HG03095 (cell line): ENCODE measurements around the gene TIMM23.
A peak's percentile ranks its signal among the peaks of the same experiment; 100 is the strongest.
"Not testable (repeated sequence)": the region's sequence is repeated elsewhere in the genome, so short reads cannot be mapped to it uniquely, and the experiment has no call there.

Experiments
- ATAC-seq: cut with Tn5 transposase; IDR thresholded peaks from one replicate; pipeline ENCODE4 v1.9.1; 2021; ENCODE audit warnings: moderate library complexity; ENCODE audit not compliant: unreplicated experiment

Gene TIMM23, protein sequence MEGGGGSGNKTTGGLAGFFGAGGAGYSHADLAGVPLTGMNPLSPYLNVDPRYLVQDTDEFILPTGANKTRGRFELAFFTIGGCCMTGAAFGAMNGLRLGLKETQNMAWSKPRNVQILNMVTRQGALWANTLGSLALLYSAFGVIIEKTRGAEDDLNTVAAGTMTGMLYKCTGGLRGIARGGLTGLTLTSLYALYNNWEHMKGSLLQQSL

DNA sequence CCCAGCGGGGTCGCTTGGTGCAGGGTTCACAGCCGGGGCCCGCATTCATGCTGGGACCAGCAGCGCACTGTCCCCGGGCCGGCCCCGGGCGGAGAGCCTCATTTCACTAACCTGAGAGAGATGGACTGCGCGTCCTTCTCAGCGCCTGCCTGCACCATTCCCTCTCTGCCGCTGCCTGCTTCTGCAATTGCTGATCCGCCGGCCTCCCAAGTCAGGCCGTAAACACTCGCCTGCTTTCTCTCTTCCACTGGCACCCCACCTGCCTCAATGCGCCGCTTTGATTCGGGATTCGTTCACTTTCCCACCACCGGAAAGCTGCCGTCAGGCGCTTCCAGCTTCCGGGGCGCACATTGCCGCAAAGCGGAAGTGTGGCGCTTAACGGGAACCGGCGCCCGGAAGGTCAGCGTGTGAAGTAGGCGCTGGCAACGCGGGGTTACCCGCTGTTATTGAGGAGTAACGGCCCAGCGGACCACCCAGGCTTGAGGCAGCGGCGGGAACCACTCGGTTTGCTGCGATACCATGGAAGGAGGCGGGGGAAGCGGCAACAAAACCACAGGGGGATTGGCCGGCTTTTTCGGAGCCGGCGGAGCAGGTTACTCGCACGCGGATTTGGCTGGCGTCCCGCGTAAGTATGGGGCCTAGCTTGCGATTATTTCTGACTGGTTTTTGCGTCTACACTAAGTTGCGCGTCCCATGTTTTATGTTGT is at the start of gene TIMM23:
TSS of gene TIMM23 (plus strand) at position 384 of the 707 bp plus-strand sequence. CDS start at position 520, 136 bp downstream.
- ATAC-seq: peak; percentile 67

DNA sequence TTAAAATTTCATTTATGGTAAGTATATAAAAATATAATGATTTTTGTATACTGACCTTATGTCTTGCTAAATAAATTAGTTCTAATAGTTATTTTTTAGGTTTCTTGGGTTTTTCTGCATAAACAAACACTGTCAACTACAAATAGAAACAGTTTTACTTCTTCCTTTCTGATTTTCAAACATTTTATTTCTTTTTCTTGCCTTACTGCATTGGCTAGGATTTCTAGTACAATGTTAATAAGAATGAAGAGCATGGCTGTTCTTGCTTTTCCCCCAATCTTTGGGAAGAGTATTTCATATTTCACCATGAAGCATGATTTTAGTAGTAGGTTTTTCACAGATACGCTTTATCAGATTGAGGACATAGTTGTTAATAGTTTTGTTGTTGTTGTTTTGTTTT is 45.5 kb upstream of the TIMM23 start:
- ATAC-seq: not testable (repeated sequence)

- ATAC-seq: not testable (repeated sequence)
These were observed 41.0 kb upstream of the TIMM23 start for GRCh38 chr10:45931305-45931704.

DNA sequence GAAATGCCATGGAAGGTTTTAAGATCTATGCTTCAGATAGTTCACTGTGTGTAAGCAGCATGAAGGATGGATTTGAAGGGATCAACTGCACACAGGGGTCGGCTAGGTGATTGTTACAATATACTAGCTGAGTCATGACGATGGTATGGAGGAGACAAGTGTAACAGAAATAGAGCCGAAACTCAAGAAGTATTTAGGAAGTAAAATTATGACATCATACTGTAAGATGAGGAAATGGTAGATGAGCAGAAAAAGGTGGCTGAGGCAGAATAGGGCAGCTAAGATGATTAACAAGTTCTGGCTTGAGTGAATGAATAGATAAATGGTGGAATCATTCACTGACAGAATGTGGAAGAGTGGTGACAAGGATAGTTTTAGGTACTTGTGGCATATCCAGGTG is 37.5 kb upstream of the TIMM23 start:
- not testable (repeated sequence) for ATAC-seq

GRCh38 chr10:45939176-45939697 is 33.1 kb upstream of the TIMM23 start:
- not testable (repeated sequence) for ATAC-seq

GRCh38 chr10:45941196-45941595 is 31.1 kb upstream of the TIMM23 start:
- not testable (repeated sequence) for ATAC-seq

DNA sequence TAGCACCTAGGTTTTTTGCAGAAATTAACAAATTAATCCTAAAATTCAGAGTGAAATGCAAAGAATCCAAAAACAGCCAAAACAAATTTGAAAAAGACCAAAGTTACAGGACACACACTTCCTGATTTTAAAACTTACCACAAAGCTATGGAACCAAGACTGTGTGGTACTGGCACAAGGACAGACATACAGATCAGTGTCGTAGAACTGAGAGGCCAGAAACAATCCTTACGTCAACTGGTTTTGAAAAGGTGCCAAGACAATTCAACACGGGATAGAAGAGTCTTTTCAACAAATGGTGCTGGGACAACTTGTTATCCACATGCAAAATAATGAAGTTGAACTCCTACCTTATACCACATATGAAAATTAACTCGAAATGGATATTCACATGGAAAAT is 26.8 kb upstream of the TIMM23 start:
- not testable (repeated sequence) for ATAC-seq

GRCh38 chr10:45947363-45947762 is 24.9 kb upstream of the TIMM23 start:
- not testable (repeated sequence) for ATAC-seq

DNA sequence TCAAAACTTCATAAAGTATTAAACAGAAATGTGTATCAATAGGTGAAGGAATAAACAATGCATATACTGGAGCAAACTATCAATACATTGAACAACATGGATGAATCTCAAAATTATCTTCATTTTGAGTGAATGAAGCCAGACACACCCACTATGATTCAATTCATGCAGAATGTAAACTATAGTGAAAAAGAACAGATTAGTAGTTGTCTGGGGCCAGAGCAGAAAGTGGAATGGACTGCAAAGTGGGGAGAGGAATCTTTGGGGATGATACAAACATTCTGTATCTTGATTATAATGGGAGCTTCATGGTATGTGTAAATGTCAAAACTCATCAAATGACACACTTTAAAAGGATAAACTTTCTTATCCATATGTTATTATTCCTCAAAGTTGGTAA is 23.5 kb upstream of the TIMM23 start:
- ATAC-seq: not testable (repeated sequence)

- not testable (repeated sequence) for ATAC-seq
These were observed 17.9 kb upstream of the TIMM23 start for GRCh38 chr10:45954367-45954766.

DNA sequence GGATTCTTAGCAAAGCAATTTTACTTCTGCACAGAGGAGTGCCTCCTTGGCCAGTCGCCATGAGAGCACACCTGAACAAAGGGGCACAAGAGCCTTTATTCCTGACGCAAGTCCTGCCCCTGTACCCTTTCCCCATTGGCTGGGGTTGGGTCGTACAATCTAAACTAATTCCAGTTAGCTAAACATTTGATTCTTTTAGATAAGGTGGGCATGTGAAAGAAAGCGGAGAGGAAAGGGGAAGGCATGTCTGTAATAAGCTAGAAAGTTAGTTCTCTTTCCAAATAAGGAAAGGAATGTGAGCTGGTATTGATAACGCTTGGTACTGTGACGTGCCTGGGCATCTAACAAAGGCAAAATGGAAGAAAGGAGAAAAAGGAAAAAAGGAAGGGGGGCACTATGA is 15.7 kb upstream of the TIMM23 start:
- ATAC-seq: not testable (repeated sequence)

GRCh38 chr10:45957928-45958327 is 14.4 kb upstream of the TIMM23 start:
- ATAC-seq: not testable (repeated sequence)

DNA sequence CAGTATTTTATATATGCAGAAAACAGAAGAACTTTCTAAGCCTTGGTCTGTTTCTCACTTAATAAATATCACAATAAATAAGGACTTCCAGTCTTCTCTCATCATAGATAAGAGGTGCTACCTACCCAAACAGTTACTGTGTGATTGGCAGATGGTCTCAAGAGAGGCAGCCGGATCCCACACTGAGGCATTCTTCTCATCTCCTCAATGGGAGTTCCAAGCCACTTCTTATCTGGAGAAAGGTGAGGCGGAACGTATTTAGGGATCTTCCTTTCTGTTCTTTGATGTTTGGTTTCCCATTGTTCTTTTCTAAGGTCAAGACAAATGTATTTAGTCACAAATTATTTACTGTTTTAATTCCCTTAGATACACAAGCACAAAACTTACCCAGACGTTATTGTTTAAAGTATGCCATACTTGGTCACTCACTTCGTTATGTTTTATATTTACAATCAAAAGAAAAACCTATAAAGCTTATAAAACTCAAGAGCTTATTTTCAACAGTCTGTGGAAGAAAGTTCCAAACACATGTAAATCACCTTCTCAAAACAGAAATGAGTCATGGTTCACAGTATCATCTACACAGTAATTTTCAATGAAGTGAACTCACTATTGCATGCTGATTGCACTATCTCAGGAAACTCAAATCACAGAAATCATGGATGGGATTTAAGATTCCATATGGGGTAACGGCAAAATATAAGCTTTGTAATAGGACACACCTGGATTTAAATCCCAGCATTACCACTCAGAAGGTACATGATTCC is 9.4 kb upstream of the TIMM23 start:
- ATAC-seq: not testable (repeated sequence)

DNA sequence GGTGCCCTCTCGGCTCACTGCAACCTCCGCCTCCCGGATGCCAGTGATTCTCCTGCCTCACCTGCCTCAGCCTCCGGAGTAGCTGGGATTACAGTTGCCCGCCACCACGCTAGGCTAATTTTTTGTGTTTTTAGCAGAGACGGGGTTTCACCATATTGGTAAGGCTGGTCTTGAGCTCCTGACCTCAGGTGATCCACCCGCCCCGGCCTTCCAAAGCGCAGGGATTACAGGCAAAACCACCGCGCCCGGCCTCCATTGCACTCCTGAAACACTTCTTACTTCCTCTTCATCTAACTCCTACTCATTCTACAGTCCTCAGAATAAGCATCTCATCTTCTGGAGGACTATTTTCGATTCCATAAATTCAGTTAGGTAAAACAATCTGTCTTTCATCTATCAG is 1.3 kb upstream of the TIMM23 start:
- not testable (repeated sequence) for ATAC-seq

DNA sequence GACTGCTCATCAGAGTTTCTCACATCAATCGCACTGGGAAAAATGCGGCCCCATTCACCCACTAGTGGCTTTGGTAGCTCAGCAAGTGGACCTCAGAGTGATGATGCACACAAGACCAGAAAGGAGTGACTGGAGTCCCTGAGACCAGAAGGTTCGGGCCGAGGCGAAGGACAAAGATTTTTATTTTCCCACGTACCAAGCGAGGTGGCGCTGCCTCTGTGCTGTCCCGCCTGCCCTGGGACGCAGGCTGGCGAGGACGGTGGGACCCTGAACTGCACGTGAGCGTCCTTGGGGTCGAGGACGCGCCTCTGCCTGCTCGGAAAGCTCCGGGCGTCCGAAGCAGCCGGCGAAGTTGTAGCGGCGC is 565 bp upstream of the TIMM23 start:
- peak; percentile 38 for ATAC-seq

DNA sequence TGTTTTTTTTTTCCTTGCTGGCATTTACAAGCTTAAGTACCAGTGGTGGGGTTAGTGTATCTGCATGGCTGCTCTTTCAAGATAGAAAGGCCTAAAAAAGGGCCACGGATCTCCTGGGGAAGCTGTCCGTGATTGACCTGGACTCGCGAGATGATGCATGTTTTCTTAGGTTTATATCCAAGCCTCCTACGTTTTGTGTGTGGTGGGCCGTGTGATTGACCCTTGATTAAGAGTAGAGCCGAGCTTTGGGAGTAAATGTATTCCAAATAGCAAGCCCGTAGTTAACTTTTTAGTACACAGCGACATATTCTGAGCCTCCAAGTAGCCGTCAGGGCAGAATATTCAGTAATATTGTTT is 502 bp downstream of the TIMM23 start:
- ATAC-seq: peak; percentile 14

DNA sequence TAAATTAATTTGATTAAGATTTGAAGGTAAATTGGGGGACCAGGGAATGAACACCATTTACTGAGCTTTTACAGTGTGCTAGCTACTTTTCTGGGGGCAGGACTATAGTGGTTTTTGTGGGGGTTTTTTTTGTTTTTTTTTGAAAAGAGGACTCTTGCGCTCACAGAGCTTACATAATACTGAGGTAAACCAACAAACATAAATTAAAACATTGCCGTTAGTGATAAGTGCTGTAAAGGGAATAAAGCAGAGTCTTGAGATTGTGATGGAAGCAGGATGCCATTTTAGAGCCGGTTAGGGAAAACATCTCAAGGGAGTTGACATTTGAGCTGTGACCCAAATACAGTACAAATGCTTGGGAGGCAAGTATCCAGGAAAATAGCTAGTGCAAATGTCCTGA is 1.8 kb downstream of the TIMM23 start:
- not testable (repeated sequence) for ATAC-seq

DNA sequence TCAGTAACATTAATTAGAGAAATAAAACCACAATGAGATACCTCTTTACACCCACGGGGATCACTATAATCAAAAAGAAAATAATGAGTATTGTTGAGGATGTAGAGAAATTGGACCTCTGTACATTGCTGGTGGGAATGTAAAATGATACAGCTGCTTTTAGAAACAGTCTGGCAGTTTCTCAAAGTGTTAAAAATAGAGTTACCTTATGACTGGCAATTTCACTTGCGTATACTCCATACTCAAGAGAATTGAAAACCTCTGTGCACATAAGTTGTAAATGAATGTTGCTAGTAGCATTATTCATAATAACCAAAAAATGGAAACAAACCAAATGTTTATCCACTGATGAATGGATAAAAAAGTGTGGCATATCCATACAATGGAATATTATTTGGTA is 6.3 kb downstream of the TIMM23 start:
- ATAC-seq: peak; percentile 83

DNA sequence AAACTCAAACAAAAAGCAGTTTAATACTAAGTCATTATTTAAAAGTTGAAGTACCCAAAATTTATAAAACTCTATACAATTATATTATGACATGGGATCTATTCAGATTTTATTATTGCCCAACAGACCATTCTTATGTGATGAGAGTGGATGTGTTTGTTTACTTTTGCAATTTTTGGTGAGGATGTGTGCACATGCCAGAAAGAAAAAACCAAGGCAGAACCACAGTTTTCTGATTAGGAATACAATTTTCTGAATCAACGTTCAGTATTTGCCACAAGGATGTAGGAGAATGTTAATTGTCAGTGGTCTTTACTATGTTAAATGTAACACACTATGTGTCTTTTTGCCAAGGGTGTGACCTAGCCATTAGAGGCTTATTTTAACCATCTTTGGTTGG is 9.1 kb downstream of the TIMM23 start:
- not testable (repeated sequence) for ATAC-seq

- ATAC-seq: not testable (repeated sequence)
These were observed 11.4 kb downstream of the TIMM23 start for GRCh38 chr10:45983538-45984186.

- ATAC-seq: not testable (repeated sequence)
These were observed 12.2 kb downstream of the TIMM23 start for GRCh38 chr10:45984473-45984872.
